LoVo (cell line): ENCODE data around the gene CAMK2N1.
"Not testable (repeated sequence)": the region's sequence is repeated elsewhere in the genome, so short reads cannot be mapped to it uniquely, and the experiment has no call there.

ENCODE experiments used
- DNase-seq: peaks from one replicate; pipeline ENCODE4 v3.0.0-alpha.2; 2016; ENCODE audit warnings: low spot score

CAMK2N1 gene

DNA sequence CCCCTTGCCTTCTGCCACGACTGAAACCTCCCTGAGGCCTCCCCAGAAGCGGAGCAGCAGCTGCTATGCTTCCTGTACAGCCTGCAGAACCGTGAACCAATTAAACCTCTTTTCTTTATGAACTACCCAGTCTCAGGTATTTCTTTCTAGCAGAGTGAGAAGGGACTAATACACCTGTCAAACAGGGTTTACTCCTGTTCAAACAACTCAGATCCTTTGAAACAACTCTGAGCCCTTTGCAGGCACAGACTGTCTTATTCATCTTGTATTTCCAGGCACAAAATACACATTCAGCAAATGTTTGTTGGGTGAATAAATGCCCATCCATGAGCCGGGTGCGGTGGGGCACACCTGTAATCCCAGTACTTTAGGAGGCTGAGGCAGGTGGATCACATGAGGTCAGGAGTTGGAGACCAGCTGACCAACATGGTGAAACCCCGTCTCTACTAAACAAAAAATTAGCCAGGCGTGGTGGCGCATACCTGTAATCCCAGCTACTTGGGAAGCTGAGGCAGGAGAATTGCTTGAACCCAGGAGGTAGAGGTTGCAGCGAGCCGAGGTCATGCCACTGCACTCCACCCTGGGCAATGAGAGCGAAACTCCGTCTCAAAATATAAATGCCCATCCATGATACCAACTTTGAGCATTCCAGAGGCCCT, 10.8 kb upstream of the CAMK2N1 start:
- not testable (repeated sequence) for DNase-seq

DNA sequence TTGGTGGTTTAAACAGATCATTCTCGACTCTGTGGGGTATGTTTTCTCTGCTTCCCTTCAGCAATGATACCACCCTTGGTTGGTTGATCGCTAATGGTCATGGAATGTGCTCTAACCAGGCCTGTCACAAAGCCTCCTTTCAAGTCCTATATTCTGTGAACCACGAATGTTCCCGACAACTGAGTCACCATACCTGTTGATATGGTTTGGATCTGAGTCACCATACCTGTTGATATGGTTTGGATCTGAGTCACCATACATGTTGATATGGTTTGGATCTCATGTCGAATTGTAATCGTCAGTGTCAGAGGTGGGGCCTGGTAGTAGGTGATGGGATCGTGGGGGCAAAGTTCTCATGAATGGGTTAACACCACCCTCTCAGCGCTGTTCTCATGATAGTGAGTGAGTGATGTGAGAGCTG, 10.2 kb upstream of the CAMK2N1 start:
- peak; percentile 83 for DNase-seq

DNA sequence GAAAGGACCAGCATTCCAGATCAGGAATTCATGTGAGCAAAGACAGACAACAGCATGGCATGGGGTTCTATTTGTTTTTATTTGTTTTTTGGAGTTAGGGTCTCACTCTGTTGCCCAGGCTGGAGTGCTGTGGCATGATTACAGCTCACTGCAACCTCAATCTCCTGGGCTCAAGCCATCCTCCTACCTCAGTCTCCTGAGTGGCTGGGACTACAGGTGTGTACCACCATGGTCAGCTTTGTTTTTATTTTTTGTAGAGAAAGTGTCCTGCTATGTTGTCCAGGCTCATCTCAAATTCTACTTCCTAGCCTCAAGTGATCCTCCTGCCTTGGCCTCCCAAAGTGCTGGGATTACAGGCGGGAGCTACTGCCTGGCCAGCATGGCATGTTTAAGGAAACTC, 9.7 kb upstream of the CAMK2N1 start:
- DNase-seq = no peak

DNA sequence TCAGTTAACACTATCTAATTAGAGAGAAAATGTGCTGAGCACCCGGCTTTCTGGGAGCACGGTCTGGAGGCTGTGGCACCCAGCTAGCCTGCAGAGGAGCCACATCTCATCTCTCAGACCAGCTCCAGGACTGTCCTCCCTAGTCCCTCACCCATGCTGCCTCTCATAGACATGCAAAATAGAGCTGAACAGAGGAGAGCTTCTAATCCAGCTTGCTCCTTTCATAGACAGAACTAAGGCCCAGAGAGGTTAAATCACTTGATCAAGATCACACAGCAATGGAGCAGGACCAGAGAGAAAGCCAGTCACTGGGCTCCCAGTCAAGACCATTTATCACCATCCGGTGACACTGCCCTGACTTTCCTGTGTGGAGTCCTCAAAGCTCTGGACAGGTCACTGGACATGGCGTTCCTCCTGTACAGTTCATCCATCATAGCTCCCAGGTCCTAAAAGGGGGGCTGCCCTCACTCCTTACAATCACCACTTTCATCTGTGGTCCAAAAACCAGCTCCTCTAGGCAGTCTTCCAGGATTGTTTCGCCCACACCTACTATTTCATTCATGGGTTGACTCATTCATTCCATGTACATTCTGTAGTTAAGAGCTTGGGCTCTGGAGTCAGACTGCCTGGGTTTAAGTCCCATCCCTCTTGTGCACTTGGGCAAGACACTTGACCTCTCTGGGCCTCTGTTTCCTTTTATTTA, 8.8 kb upstream of the CAMK2N1 start:
- peak; percentile 41 for DNase-seq

DNA sequence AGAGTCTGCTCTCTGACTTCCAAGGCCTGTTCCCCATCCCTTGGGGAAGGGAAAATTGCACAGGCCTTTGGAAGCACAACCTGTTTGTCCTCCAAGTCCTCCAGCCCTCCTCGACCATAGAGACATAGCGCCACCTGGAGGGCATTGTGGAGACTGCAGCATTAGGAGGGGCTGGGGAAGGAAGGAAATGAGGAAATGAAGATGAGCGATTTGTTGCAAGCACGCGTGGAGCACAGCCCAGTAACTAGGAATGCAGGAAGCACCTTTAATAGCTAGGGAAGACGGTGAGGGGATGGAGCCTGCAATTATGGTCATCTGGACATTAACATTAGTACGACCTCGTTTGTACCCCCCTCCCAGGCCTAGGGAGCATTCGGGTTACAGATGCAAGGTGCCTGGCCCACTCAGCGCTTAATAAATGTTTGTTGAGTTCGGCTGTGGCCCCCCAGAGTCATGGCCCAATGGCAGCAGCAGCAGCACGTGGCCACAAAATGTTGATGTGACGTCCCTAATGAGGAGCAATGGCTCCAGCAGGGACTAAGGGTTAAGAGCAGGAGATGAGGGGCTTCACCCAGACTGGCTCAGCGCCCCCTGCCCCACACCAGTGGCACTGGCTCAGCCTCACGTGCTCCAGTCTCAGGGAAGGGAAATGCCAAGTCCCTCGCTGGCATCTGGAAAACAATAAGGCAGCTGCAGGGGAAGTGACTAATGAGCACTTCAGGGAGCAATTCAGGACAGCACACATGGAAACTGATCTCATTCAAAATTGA, 8.0 kb upstream of the CAMK2N1 start:
- peak; percentile 82 for DNase-seq

DNA sequence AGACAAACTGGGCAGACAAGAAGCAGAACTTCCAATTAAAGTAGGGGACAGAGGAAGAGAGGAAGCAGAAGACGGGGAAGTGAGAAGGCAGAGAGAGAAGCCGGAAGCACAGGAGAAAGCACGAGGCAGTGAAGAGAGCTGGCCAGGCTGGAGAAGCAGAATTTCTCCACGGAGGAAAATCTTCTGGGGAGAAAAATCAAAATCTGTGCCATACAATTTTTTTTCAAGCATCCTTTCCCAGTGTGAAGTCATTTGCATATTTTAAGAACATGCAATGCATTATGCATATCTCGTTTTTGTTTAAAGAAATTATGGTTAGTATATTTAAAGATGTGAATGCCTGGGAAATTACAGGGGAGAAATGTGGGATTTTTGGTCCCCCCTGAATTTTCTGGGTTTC, 7.3 kb upstream of the CAMK2N1 start:
- DNase-seq = no peak

DNA sequence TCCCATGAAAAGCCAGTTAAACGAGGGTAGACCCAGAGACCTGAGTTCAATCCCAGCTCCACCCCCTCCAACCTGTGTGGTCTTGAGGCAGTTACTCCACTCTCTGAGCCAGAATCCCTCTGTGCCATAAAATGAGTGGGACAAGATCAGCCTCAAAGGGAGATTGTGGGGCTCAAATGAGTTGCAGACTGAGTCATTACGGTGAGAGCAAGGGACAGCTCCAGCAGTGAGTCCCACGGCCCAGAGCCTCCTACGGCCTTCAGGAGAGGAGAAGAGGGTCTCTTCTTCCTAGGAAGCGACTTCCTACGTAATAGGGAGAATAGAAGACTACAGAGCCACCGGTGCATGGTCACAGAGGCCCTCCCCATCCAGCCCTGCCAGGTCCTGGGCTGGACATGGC, 6.7 kb upstream of the CAMK2N1 start:
- DNase-seq = no peak

DNA sequence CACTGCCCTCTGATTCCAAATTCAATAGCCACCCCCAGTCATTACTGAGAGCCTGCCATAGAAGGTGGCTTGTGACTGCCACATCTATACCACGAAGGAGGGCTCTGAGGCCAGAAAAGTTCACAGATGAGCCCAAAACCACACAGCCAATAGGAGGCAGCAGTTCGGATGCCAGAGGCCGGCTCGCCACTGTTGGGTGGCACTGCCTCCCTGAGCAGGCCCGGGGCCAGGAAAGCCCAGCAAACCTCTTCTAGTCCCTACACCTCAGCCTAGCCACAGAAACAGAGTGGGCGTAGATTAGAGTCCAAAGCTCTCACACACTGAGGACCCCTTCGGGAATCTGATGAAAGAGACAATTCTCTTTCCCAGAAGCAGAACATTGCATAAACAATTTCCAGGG, 5.9 kb upstream of the CAMK2N1 start:
- DNase-seq = no peak

DNA sequence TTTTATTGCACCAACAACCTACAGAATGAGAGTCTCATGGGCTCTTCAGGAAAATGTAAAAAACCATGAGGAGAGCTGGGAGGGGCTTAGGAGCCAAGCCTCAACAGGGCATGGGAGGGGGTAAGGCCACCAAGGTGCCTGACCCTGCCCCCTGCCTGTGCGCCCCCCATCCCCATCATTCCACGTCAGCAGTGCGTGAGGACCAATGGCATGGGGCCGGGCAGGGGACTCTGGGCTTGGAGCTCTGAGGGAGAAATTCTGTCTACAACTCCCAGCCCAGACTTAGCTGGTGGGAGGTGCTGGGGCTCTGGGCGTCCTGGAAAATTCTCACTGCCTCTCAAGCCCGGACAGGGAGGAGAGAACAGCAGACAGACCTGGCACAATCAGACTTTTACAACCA, 5.2 kb upstream of the CAMK2N1 start:
- DNase-seq = no peak

DNA sequence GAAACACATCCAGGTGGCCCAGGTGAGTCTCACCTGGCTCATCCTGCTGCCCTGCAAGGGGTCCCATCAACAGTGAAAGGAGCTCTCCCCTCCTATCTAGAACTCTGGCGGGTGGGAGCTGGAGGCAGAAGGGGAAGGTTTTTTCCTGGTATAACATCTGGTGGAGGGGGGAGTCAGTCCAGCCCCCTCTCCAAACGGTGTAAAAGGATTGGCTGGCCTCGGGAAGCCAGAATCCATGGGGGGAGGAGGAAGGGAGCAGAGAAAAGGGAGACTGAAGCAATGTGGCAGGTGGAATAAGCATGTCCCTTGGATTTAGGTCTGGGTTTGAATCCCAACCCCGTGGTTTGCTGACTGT, 1.2 kb upstream of the CAMK2N1 start:
- no peak for DNase-seq

DNA sequence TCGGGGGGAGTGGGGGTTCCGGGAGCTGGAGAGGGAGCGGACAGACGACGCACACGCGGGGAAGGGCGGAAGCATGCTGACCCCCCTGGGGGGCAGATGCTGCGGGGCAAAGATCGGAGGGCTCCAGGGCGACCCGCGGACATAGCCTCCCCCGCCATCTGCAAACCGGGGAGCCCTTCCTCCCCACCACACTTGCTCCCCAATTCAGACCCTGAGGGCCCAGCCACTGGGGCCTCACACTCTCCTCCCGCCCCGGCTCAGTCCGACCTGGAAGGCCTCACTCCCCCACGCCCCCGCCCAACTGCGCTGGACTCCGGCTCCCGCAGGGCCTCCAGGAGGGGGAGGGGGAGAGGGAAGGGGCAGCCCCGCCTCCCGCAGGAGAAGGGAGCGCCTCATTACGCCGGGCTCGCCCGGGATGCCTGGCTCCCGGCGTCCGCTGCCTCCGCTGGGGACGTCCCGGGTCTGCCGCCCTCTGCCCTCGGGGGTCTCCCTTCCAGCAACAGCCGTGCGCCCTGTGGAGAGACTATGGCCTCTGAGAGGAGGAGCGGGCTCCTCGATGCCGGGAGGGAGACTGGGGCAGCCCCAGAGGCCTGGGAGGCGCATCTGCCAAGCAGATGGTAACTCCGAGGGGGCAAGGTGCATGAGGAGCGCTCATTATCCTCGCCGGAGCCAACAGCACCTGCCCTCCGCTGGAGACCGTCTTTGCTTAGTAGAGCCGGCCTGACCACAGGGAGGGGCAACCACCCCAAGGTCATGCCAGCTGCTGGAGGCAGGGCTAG, 636 bp upstream of the CAMK2N1 start:
- peak; percentile 43 for DNase-seq

DNA sequence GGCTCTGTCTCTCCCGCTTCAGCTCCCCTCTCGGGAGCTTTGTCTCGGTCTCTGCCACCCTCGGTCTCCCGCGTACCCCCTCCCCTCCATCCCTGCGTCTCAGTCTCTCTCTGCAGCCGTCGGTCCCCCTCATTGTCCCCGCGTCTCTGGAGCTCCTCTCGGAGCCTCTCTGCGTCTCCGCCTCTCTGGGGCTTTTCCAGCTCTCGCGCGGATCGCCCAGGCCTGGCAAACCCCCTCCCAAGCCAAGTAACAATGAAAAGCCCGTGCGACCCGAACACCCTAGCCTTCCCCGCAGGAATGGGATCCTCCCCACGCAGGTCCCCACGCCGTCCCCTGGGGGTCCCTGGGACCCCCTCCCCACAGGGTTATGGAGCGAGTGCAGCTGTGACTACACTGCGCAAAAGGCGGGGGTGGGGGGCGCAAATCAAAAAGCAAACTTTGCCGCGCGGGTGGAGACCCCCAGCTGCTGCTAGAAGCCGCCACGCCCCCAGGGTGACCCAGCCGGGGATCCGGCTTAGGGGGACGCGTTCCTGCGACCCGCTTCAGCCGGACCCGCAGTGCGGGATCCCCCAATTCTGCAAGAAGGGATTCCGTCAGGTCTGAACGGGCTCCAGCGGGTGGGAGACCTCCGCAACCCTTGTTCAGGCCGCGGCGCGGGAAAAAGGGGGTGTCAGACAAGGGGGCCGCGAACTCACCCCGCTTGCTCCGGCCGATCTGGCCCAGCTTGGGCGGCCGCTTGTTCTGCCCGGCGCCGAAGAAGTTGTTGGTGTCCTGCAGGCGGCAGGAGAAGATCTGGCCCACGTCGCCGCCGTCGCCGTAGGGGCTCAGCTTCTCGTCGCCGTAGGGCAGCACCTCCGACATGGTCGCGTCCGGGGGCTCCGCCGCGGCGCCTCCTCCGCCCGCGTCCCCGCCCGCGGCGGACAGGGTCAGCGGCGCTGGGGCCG, 1.2 kb downstream of the CAMK2N1 start:
- DNase-seq = no peak

DNA sequence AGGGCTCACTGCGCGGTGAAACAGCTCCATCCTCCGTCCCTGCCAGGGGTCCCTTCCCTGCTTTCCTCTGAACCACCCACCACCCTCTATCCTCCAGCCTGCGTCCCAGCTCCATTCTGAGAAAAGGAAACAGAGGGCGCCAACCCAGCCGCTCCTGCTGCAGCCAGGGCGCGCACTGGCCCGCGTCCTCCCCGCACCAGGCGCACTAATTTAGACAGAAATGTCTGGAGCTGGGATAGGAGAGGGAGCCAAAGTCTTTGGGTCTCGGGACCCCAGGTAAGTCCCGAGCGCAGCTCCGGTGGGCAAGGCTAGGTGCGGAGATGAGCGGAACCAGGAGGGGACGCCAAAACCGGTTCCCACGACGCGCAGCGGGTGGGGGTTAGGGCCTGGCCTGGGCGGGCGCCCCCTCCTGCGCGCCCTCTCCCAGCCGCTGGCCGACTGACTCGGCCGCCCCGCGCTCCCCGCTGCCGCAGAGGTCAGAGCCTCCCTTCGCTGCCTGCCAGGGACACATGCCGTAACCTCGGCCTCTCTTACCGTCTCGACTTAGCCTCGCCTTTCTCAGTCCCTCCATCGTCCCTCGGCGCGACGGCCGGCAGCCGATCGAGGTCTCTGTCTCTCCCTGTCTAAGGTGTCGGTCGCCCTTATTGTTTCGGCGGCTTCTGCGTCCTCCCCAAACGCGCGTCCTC, 2.0 kb downstream of the CAMK2N1 start:
- no peak for DNase-seq

DNA sequence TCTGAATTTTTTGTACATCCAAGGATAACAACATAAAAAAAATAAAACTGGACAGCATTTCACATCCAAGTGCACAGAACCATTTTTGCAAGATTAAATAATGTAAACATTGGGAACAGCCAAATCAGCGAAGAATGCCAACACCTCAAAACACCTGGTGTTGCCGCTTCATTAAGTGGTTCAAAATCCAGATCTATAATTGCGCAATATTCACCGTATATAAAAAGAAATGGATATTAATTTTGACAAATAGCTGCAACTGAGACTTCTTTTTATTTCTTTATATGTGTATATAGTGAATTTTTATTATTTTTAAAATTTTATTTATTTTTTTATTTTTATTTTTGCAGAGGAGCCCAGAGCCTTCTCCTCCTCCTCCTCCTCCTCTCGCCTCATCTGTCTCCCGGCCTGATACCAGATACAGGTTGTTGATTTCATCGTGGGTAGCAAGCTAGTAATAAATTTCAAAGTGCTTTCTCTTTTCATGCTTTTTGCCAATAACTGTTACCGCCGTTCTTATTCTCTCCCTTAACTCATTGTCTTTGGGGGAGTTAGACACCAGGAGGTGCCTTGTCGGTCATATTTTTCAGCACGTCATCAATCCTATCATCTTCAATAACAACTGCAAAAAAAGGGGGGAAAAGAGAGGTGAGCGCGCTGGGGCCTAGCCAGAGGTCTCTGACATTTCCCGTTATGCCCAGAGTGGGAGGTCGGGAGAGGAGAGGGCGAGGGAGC, 2.7 kb downstream of the CAMK2N1 start:
- DNase-seq = no peak

DNA sequence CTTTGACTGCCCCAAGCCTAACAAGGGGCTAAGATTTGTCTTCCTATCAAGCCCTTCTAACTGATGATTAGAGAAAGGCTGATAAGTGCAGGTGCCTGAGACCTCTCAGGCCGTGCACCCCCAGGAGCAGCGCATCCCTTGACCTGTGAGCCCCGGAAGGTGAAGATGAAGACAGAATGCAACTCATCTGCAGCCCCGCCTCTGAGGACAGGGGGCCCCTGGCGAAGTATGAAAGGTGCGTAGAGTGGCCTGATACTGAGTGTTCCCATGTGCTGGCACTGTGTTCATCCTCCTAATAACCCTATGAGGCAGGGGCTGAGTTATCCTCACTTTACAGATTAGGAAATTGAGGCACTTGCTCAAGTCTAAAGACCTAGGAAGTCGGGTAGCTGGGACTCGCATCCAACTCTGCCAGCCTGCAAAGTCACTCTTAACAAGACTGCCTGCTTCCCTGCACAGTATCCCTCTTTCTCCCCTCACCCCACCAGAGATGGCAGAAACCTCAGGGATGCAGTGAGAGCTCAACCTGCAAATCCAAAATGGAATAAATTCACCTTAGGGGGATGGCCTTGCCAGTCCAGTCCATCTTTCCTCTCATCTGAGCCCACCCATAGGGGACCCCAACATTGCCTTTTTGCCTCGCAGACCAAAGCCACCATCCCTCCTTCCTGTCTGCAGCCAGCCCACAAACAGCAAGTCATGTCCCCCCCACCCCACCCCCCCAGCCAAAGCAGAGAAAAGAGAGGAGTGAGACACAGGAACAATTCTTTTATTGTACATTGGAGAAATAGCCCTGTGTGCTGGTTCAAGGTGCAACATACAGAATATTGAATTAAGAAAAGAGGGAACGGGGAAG, 4.1 kb downstream of the CAMK2N1 start:
- DNase-seq = no peak

DNA sequence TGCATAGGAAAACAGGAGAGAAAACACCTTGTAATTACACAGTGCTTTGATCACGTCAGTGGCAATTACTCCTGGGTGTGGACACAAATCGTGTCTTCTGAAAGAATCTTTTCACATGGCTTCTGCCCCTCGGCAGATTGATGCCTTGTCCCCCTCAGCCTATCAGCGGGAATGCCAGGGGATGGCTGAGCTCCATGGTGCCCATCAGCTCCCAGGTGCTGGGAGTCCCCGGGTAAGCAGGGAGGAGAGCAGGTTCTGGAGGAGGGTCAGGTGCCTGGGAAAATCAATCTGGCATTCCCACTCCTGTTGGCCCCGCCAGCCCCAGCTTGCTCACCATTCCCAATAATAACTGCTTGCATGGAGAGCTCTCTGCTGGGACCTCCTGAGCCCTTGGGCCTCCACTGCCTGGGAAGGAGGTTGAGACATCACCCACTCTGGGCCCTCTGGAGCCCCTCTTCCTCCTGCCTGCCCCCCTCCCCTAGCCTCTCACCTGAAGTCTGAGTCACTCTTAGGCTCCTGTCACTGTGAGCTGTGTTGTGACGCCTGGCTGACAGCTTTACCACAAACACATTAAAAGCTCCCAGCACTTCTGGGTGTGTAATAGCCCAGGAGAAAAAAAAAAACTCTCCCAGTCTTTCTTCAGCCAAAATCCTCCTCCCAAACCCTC, 4.9 kb downstream of the CAMK2N1 start:
- no peak for DNase-seq

DNA sequence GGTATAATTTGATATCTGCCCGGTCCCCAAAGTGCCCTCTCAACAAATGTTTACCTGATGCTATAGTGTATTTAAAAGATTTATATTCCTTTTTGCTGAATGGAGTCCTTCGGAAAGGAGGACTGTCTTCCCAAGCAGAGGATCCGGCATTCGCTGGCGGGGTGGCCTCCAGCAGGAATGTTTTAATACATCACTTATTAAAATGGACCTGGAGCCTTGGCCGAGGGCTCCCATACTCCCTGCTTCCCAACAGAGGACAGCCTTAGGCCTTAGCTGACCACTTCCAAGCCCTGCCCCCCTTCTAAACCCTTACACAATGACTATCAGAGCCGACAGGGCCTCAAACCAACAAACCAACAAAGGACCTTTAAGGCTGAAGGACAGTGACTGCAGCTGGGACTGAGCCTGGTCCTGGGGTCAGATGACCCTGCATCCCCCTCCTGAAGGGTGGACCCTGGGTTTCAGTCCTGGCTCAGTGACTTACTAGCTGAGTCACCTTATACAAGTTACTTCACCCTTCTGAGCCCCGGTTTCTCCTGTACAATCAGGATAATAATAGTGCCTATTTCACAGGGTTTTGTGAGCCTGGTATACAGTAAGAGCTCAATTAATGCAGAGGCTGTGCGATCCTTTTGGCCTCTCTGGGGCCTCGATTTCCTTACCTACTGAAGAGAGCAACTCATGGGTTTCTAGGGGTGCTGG, 5.6 kb downstream of the CAMK2N1 start:
- no peak for DNase-seq

DNA sequence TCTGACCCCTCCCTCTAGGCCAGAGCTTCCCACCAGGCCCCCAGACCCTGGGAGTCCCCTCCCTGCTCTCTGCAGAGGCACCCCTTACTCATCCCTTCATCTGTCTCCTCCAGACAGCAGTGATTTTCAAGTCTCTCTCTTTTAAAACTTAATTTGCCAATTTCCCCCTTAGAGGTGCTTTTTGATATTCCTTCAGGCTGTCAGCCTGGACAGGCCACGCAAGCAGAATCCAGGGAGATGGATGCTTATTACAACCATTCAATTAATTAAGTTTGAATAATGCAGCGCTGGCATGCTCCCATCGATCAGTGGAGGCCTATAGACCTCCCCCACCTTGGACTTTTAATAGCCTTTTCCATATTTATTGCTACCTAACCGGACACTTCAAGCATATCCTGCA, 6.2 kb downstream of the CAMK2N1 start:
- DNase-seq = no peak
